Hematopoietic multipotent progenitor cell treated with erythropoietin and hydrocortisone succinate and interleukin-3 and kit ligand, for 6 days (in vitro differentiated cells): ENCODE results near the gene NMUR1.

ENCODE experiments used
- DNase-seq: peaks from one replicate; pipeline ENCODE4 v3.0.0-alpha.2; 2015

NMUR1 gene

GRCh38 chr2:231552752-231553151 lies 22.5 kb upstream of the NMUR1 start:
- no peak for DNase-seq

DNA sequence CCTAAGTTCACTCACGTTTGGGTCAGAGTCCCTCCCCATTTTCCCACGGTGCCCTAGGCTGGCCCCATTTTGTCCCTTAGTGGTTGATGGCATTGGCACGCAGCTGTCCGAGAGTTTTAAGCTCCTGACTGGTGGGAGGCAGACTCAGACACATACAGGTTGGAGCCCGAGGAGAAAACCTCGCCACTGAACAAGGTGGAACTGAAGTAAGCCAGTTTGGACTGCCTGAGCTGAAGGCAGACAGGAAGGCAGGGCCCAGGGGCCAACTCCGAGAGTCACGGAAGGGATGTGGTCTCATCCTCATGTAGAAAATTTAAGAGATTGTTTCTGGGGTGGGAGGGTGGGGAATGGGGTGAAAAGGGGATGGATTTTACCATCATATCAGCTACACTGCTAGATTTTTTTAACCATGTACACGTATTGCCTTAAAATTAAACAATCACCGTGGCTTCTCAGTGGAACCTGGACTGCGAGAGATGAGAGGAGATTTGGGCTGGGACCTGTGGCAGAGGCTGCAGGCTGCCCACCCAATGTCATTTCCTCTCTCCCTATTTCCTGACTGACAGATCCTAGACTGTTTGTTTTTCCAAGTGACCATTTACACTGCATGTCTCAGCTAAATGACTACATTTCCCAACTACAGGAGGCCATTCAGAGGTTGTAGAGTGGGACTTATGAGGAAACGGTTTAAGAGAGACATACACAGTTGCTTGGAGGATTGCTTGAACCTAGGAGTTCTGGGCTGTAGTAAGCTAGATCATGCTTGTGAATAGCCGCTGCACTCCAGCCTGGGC lies 19.4 kb upstream of the NMUR1 start:
- no peak for DNase-seq

- no peak for DNase-seq
Observed at GRCh38 chr2:231548752-231549151, 18.5 kb upstream of the NMUR1 start.

GRCh38 chr2:231547315-231548110 lies 17.3 kb upstream of the NMUR1 start:
- DNase-seq: no peak

GRCh38 chr2:231546014-231546715 lies 15.9 kb upstream of the NMUR1 start:
- no peak for DNase-seq

GRCh38 chr2:231545105-231545902 lies 15.1 kb upstream of the NMUR1 start:
- DNase-seq: peak; percentile 89

DNA sequence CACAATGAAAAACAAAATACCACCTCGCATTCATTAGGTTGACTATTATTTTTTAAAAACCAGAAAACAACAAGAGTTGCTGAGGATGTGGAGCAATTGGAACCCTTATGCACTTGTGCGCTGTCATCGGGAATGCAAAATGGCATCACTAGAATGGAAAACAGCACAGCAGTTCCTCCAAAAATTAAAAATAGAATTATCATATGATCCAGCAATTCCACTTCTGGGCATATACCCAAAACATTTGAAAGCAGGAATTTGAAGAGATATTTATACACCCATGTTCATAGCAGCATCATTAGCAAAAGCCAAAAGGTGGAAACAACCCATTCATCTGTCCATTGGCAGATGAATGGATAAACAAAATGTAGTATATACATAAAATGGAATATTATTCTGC lies 11.9 kb upstream of the NMUR1 start:
- no peak for DNase-seq

- peak; percentile 63 for DNase-seq
Observed at GRCh38 chr2:231541645-231542044, 11.4 kb upstream of the NMUR1 start.

DNA sequence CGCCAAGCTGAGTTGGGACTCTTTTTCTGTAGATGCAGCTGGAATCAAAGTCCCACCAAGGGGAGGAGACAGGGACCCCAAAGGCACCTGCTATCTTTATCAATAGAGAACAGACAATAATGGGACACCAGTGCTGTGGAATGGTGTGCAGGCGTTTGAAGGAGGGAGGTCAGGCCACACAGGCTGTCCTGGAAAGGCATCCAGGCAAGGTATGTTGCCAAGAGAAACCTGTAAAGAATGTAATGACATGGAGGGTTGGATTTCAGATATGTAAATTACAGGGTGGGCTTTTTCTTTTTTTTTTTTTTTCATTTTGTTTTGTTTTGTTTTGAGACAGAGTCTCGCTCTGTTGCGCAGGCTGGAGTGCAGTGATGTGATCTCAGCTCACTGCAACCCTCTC lies 9.7 kb upstream of the NMUR1 start:
- DNase-seq: no peak

DNA sequence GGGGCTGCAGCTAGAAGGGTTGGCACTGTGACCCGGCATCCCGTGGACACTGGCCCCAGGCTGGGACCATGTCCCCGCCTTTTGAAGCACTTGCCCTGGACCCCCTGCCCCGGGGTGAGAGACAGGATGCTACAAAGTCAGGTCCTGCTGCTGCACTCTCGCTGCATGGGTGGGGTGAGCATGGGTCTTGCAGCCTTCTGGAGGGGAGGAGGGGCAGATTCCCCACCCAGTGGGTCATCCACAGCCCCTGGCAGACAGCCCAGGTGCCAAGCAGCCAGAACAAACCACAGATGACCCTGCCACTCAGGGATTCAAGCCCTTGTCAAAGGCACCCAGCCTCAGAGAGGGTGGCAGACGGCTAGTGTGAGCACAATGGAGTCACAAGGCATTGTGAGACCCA lies 5.7 kb upstream of the NMUR1 start:
- no peak for DNase-seq

DNA sequence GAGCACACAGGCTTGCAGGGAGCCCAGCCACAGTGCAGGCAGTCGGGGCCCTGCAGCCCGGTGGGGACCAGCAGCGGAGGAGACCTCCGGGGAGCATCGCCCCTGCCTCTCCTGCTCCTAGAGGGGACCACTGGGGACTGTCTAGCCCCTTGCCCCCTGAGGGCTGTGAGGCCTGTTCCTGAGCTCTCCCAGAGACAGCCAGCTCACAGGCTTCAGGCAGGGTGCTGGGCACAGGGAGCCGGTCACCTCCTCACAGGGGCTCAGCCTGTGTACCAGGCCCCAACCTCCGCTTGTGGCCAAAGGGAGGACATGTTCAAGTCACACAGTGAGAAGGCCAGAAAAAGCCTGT lies 3.5 kb upstream of the NMUR1 start:
- no peak for DNase-seq

DNA sequence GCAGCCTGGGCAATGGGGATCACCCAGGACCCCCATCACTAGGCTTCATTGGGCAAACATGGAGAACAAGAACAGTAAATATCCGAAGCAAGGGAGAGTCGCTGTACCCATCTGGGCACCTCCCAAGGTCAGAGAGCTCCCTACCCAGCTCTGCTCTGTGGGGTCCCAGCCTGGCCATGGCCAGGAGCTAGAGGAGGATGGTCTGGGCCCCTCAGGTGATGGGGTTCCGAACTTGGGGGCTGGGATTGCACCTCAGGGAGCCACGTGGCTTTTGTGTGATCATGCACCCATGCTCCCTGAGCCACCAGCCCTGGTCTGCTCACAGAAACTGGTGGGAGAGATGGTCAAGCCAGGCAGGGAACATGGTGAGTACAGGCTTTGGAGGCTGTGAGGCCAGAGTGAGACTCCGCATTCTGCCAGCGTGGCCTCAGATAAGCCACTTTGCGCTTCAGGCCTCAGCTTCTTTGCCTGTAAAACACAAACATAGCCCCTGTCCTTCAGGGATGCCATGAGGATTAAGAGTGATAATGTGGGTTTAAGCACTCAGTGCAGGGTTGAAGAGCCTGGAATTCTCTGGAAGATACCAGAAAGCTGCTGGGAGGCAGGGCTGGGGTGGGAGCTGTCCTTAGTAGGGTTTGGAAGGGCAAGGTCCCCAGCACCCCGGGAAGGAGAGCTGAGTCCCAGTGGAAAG lies 3.0 kb upstream of the NMUR1 start:
- DNase-seq: no peak

DNA sequence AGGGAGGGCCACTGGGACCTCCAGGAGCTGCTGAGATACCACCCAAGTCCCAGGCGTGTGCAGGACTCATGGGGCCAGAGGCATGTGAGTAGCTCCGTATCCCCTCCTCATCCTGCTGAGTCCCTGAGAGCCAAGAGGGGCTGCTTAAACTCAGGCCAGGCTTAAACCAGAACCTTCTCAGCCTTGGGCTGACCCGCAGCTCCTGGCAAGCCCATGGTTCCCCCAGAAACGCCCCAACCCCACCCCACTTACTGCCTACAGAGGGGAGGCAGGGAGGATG lies 2.5 kb upstream of the NMUR1 start:
- no peak for DNase-seq

DNA sequence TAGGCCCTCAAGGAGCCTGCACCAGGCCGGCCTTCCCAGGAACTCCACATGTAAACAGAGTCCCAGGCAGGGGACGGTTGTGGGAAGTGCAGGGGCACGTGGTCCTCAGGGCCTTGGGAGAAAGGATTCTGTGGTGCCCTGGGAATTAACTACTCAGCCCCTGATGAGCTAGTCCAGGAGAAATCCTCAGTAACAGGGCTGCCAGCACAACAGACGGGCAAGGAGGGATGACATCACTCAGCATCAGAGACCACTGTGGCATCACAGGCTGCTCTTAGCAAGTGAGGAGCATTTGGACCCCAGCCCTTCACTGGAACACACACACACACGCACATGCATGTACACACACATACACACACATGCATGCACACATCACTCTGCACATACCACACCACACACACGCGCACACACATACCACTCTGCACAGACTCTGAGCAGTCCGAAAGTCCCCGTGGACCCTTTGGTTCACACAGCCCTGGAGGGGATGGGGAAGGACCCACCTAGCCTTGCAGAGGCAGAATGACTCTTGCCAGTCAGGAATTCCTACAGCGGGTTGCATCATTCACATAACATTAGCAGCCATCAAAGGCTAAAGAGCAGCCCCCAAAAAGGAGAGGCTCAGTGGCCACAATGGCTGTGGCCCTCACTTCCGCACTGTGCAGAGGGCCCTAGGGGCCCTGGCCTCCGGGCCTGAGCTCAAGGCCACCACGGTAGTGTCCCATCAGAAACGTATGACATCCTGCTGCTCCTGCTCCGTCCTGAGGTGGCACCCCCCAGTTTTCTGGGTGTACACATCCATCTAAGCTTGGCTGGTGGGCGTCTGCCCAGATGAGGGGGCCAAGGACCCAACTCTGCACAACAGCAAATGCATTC lies 1.9 kb upstream of the NMUR1 start:
- no peak for DNase-seq

GRCh38 chr2:231531466-231531865 lies 1.2 kb upstream of the NMUR1 start:
- DNase-seq: no peak

- DNase-seq: no peak
Observed at GRCh38 chr2:231528636-231529030, 1.6 kb downstream of the NMUR1 start.

- DNase-seq: no peak
Observed at GRCh38 chr2:231527955-231528635, 2.1 kb downstream of the NMUR1 start.

DNA sequence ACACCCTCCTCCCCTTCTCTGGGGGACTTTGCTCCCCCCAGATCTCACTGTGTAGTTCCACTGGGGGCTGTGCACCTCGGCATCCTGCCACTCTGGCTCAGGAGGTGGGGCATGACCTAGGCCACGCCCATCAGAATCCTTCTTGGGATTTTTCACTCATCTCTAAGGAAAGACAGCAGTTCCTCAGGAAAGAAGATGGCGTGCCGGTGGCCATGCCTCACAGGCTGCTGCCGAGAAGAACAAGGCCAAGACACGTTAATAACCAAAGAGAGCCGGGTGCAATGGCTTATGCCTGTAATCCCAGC lies 3.2 kb downstream of the NMUR1 start:
- no peak for DNase-seq

DNA sequence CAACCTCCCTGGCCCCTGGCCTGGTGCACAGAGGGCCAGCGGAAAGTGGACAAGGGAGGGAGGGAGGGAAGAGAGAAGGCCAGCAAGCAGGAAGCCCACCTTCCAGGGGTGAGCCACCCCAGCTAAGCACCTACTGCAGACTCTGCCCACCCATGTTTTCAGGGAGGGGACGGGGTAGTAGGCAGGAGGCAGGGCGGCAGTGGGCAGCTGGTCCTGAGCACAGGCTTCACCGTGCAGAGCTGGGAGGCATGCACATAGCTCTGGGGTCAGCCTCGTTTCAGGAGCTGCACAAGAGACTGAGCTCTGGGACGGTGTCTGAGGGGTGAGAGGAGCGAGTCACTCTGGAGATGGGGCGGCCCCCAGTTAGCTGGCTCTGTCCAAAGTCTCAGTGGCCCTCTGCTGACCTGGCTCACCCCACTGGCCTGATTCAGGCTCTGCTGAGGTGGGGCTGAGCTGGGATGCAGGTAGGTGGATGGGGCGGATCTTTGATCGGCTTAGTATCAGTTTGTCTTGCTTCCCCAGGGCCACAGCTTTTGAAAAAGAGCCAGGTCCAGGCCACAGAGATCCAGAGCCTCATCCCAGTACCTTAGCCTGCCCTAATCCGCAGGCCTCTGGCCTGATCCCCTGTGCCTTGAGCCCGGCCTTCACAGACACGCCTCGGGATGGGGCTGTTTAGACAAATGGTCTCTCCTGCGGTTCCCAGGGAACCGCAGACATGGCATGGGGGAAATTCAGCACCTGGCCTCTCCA lies 3.7 kb downstream of the NMUR1 start:
- no peak for DNase-seq
